Ovary (tissue), 9 donors: ENCODE measurements around the gene BTG2. TPM values are rescaled to one million over a fixed set of nuclear protein-coding genes. Genes with fewer than 3 reads are reported as not detected.

Experiments
- DNase-seq, 5 donors: peaks; one replicate each; pipeline ENCODE4 v3.0.0-alpha.2; 2019 to 2020
- H3K27ac ChIP-seq, 2 donors: fragments of 200-600 bp; one replicate each; pipeline versions ENCODE4 v1.5.1 to v1.8.0; 2019 to 2022
- H3K27me3 ChIP-seq: fragments of 200-600 bp; one replicate; pipeline ENCODE4 v1.8.0; 2022
- H3K36me3 ChIP-seq: fragments of 200-600 bp; sonication (generic); one replicate; pipeline ENCODE4 v1.5.1; 2019
- H3K4me1 ChIP-seq: one replicate; pipeline ENCODE4 v1.8.1; 2013; ENCODE audit warnings: mild to moderate bottlenecking, moderate library complexity; ENCODE audit not compliant: insufficient read depth
- H3K4me3 ChIP-seq: fragments of 200-600 bp; sonication (generic); one replicate; pipeline ENCODE4 v1.5.1; 2017
- H3K9me3 ChIP-seq, 2 donors: fragments of 200-600 bp in 1 of 2; sonication (generic) in 1 of 2; one replicate each; pipeline versions ENCODE4 v1.5.1 to v1.8.1; 2013 to 2019; ENCODE audit warnings: mild to moderate bottlenecking in 1 of 2, moderate library complexity in 1 of 2
- CTCF ChIP-seq, 3 donors: fragments of 450-650 bp in 2 of 3; fragments of 200-600 bp in 1 of 3; IDR thresholded peaks; one replicate each; pipeline versions ENCODE4 v1.5.1 to v1.8.0; 2016 to 2022; ENCODE audit warnings: antibody characterized with exemption in 3 of 3, mild to moderate bottlenecking in 1 of 3
- EP300 ChIP-seq: sonication (generic); formaldehyde crosslinking; IDR thresholded peaks from one replicate; pipeline ENCODE4 v1.6.1; 2017; ENCODE audit warnings: antibody characterized with exemption
- POLR2A ChIP-seq: fragments of 450-650 bp; IDR thresholded peaks from one replicate; pipeline ENCODE4 v1.6.1; 2017; ENCODE audit warnings: antibody characterized with exemption, mild to moderate bottlenecking, moderate library complexity
- WGBS, 3 donors: extraction: QIAGEN DNeasy Blood & Tissue Kit in 1 of 3; methylation state at CpG; one replicate each; pipeline versions ENCODE4 v1.1.5 to v1.1.7; 2013 to 2017; 5-methylcytosine and 5-hydroxymethylcytosine counted together
- intact Hi-C, 4 donors: fragments of 100-400 bp; cut with DNase I; formaldehyde crosslinking; loops; one replicate each; pipeline versions ENCODE4 v1.11.0 to v1.15.1; 2022 to 2023
- polyA plus RNA-seq, 2 donors: library from polyadenylated mRNA; stranded (reverse); fragments of 200-250 nt in 1 of 2; fragments of 350-450 nt in 1 of 2; fragmentation: Illumina TruSeq in 1 of 2; extraction: RNeasy Lipid Tissue Mini Kit (QIAGEN cat#74804) in 1 of 2; gene quantifications; one replicate each; pipeline ENCODE4 v1.2.3, GENCODE V29; 2013 to 2014
- total RNA-seq, 7 donors: library from RNA; depleted of rRNA in 2 of 7; stranded (reverse); fragments of >200 nt in 2 of 7; fragmentation: NEBNext Ultra II Directional in 3 of 7; extraction: Animal tissue kit (Norgen Biotek cat#: 25700) in 3 of 7; gene quantifications; one replicate each; pipeline versions ENCODE4 v1.1.0 to v1.2.4, GENCODE V29; 2016 to 2023
- donor health status: DM: no; HTN: no; CAD: no; lungs with moderate emphysema.
- donor health status: DM: no; HTN: no; CAD: no.
- donor health status: Bipolar disorder and iron deficiency.
- donor health status: DM: yes; HTN: yes; CAD: no.
- donor health status: DM: no; HTN: no; CAD: no.
- donor health status: DM: yes; HTN: yes; CAD: no.

The BTG2 gene
- total and polyA plus RNA-seq, 9 donors, result 113 to 395 (median 202) TPM

- no peaks in the 10 kb centered on the region for H3K36me3 ChIP-seq
- H3K9me3 ChIP-seq, result no peaks in the 10 kb centered on the region
- WGBS, 3 donors, result 49 to 64% (median 57%) methylated on average over 6 of the region's 6 CpGs
- no peaks in the 10 kb centered on the region for H3K27me3 ChIP-seq
- TF ChIP-seq CTCF (IDR thresholded peaks at IDR 0.05) (no peak), POLR2A (no peak), EP300 (no peak)
- intact Hi-C loops, result loop anchor here (2.0 to 10.0 kb wide), 9 partner anchors 35 to 423 kb away; partner anchors contain the start of gene BTG2 (in 2 of the 4)
- H3K4me1 ChIP-seq, result peaks cover 5% of the 10 kb centered on the region
- H3K27ac ChIP-seq, result no peak overlapping the region
- DNase-seq, result peak; percentile 41 to 75 (median 65)
- H3K4me3 ChIP-seq, result no peak overlapping the region
Observed at GRCh38 chr1:203271962-203272632, 33.2 kb upstream of the BTG2 start.

- peaks cover 5% of the 10 kb centered on the region for H3K4me1 ChIP-seq
- 23 to 25% (median 24%) methylated on average over 17 of the region's 17 CpGs for WGBS, 3 donors
- no peaks in the 10 kb centered on the region for H3K36me3 ChIP-seq
- no peaks in the 10 kb centered on the region for H3K27me3 ChIP-seq
- intact Hi-C loops, result loop anchor here (1.0 to 10.0 kb wide), 10 partner anchors 35 to 422 kb away; partner anchors contain the start of gene BTG2 (in 2 of the 4)
- DNase-seq, result peak in 3 of 5 donors; percentile 45 to 62 (median 51)
- no peak for TF ChIP-seq CTCF (IDR thresholded peaks at IDR 0.05)
- TF ChIP-seq POLR2A, result no peak
- no peak for TF ChIP-seq EP300
- H3K4me3 ChIP-seq, result no peak overlapping the region
- H3K9me3 ChIP-seq, result no peaks in the 10 kb centered on the region
- peak overlapping the region in 1 of 2 donors; percentile 81 for H3K27ac ChIP-seq
Observed at GRCh38 chr1:203272633-203273205, 32.6 kb upstream of the BTG2 start.

GRCh38 chr1:203273206-203273868 is 32.0 kb upstream of the BTG2 start:
- H3K4me3 ChIP-seq, result peak overlapping the region; percentile 9
- 16 to 20% (median 17%) methylated on average over 27 to 32 of the region's 32 CpGs for WGBS, 3 donors

More at GRCh38 chr1:203273206-203273868, 32.0 kb upstream of the BTG2 start:
- peaks cover 7% of the 10 kb centered on the region for H3K4me1 ChIP-seq
- intact Hi-C loops, result loop anchor here (1.0 to 10.0 kb wide), 10 partner anchors 34 to 421 kb away; partner anchors contain the start of gene BTG2 (in 2 of the 4)
- no peaks in the 10 kb centered on the region for H3K36me3 ChIP-seq
- DNase-seq, result peak; percentile 85 to 92 (median 91)
- H3K9me3 ChIP-seq, result no peaks in the 10 kb centered on the region
- H3K27me3 ChIP-seq, result no peaks in the 10 kb centered on the region
- H3K27ac ChIP-seq, result peak overlapping the region; percentile 62 to 81
- no peak for TF ChIP-seq EP300
- TF ChIP-seq CTCF (IDR thresholded peaks at IDR 0.05), result peak; percentile 91 to 100 (median 99)
- TF ChIP-seq POLR2A, result peak; percentile 34
